ENCODE data around the gene PMF1.

Gene PMF1

DNA sequence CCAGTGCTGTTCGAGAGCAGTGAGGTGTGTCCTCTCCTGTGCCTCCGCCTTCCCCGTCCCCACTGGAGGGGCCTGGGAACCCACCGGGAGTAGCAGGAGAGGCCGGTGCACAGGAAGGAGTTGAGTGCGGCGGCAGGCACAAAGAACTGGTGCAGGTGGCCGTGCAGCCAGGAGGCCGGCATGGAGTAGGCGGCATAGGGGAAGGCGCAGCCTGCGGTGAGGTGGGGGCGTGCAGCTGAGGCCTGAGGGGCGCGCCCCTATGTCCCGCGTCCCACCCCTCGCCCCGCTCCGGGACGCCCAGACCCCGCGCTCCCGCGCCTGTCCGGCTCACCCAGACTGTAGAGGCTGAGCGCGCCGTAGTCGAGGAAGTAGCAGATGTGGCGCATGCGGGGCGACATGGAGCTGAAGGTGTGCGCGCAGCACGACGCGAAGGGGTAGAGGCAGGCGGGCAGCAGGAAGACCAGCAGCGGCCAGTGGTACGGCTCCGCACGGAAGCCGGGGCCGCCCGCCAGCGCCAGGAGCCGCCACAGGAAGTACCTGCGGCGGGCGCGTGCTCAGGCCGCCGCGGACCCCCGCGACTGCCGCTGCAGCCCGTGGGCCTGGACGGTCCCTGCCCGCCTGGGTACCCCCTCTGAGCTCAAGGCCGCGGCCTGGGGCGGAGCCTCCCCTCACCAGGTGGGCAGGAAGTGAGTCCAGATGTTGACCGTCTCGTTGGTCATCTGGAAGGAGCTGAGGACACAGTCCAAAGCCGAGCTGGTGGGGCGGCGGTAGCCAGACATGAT lies 32.8 kb downstream of the PMF1 start:
- DNase-seq (ENCODE audit: low read depth, low spot score) = no peak
- TF ChIP-seq, protein P1, sequence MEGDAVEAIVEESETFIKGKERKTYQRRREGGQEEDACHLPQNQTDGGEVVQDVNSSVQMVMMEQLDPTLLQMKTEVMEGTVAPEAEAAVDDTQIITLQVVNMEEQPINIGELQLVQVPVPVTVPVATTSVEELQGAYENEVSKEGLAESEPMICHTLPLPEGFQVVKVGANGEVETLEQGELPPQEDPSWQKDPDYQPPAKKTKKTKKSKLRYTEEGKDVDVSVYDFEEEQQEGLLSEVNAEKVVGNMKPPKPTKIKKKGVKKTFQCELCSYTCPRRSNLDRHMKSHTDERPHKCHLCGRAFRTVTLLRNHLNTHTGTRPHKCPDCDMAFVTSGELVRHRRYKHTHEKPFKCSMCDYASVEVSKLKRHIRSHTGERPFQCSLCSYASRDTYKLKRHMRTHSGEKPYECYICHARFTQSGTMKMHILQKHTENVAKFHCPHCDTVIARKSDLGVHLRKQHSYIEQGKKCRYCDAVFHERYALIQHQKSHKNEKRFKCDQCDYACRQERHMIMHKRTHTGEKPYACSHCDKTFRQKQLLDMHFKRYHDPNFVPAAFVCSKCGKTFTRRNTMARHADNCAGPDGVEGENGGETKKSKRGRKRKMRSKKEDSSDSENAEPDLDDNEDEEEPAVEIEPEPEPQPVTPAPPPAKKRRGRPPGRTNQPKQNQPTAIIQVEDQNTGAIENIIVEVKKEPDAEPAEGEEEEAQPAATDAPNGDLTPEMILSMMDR (IDR thresholded peaks at IDR 0.05; ENCODE audit: low read depth, low read length) = no peak
- H3K4me3 ChIP-seq (ENCODE audit: low read depth, low read length) = peak overlapping the region; percentile 7
- in situ Hi-C loops (cut with HindIII; ENCODE audit: low sequenced_read_pairs) = no loop called here

DNA sequence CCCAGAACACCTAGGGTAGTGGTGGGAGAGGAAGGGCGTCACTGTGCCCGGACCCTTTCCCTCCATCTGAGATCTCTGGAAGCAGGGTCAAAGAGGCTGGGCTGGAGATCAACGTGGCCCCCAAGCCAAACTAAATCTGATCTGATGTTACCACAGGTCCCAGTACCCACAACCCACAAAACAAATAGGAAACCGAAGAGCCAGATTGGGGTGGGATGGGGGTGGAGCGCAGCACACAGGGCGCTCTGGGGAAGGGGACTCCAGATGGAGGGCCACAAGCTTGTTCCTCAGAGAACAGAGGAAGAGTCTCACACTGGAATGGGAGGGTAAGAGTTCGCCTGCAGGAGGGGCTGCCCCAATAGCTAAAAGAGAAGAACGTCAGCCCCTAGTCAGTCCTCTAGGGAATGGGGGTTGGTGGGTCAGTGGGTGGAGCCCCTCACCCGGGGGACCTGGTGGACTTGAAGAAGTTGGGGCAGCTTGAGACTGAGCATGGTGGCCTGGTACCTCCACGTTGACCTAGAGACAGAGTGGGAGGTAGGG lies 33.5 kb downstream of the PMF1 start:
- H3K4me3 ChIP-seq (ENCODE audit: low read depth, low read length) = no peak overlapping the region
- TF ChIP-seq, protein P1 (IDR thresholded peaks at IDR 0.05; ENCODE audit: low read depth, low read length) = no peak
- in situ Hi-C loops (cut with HindIII; ENCODE audit: low sequenced_read_pairs) = no loop called here
- no peak for DNase-seq (ENCODE audit: low read depth, low spot score)

DNA sequence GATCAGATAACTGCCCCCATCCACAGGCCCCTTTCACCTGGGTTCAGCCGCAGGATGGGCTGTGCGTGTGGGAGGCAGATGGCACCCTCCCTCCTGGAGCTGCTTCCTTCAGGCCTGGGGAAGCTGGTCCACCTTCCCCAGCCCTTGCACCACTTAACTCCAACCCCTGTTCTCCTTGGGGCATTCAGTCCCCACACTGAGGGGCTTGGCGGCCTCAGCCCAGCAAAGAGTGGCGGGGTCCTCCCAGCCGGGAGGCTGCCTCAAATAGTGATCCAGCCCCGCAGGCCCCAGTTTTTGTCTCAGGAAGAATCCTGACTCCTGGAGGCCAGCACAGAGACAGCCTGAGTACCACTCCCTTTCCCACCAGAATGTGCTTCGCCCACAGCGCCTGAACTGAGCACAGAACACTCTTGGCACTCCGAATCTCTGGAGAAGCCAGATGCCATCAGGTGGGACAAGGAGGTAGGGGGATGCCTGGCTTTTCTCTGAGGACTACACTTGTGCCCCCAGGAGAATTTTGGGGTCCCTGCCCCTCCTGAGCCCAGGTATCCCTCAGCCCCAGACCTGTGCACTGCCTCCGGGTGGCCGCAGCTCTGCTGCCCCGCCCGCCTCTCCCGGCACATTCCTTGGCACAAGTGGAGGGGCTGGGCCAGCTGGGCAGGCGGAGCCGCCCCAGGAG lies 34.1 kb downstream of the PMF1 start:
- in situ Hi-C loops (cut with HindIII; ENCODE audit: low sequenced_read_pairs) = no loop called here

DNA sequence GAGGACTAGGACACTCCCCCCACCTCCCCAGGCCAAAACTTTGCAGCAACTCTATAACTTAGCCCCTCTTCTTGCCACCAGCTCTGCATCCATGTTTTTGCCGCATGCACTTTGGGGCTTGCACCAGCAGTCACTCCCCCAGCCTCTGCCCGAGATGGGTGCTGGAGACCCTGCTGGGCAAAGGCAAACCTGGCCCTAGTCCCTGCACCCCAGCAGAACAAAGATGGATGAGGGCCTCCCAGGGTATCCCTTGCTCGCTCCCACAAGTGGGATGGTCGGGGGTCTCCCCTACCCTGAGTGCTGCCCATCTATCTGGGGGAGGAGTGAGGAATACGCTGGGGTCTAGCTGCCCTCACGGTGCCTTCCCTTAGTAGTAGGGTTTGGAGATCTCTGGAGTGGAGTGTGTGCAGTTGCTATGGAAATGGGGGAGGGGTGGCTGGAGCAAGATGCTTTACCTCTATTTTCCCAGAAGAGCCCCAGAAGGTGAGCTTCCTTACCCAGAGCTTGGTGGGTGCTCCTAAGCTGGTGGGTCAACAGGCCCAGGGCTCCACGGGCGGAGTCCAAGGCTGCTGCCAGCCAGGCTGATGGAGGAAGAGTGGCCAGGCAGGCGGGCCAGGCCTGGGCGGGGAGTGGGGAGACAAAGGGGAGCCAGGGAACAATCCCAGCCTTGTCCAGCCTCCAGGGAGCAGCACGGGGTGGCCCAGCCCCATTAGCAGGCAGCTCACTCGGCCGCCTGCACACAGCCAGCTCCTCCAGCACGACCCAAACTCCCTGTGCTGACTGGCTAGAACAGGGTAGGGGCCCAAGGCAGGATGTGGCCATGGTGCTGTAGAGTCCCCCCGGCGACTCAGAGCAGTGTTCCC lies 34.9 kb downstream of the PMF1 start, which contains the start of gene PAQR6:
TSS of gene PAQR6 (minus strand) at position 597 of the 863 bp plus-strand sequence. CDS start 1,325 bp downstream, outside the sequence.
- DNase-seq (ENCODE audit: low read depth, low spot score) = no peak
- in situ Hi-C loops (cut with HindIII; ENCODE audit: low sequenced_read_pairs) = no loop called here
- H3K4me3 ChIP-seq (ENCODE audit: low read depth, low read length) = no peak within 1 kb of the TSS
- TF ChIP-seq, protein P1 (IDR thresholded peaks at IDR 0.05; ENCODE audit: low read depth, low read length) = no peak

More for the DNA sequence above, 34.1 kb downstream of the PMF1 start:
- TF ChIP-seq, protein P1 (IDR thresholded peaks at IDR 0.05; ENCODE audit: low read depth, low read length) = no peak
- no peak overlapping the region for H3K4me3 ChIP-seq (ENCODE audit: low read depth, low read length)
- DNase-seq (ENCODE audit: low read depth, low spot score) = no peak

DNA sequence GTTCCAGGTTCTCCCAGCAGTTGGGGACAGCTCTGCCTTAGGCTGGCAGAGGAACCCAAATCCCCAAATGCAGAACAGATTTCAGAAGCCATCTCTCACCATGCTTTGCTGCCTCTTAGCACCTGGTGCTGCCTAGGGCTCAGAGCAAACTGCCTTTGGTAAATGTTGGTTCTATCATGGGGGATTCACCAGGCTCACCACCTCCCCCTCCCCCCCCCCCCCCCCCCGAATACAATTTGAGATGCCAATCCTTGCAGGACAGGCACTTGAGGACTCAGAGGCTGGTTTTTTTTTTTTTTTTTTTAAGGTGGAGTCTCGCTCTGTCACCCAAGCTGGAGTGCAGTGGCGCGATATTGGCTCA lies 35.5 kb downstream of the PMF1 start:
- H3K4me3 ChIP-seq (ENCODE audit: low read depth, low read length) = no peak overlapping the region
- in situ Hi-C loops (cut with HindIII; ENCODE audit: low sequenced_read_pairs) = no loop called here
- TF ChIP-seq, protein P1 (IDR thresholded peaks at IDR 0.05; ENCODE audit: low read depth, low read length) = no peak
- no peak for DNase-seq (ENCODE audit: low read depth, low spot score)

DNA sequence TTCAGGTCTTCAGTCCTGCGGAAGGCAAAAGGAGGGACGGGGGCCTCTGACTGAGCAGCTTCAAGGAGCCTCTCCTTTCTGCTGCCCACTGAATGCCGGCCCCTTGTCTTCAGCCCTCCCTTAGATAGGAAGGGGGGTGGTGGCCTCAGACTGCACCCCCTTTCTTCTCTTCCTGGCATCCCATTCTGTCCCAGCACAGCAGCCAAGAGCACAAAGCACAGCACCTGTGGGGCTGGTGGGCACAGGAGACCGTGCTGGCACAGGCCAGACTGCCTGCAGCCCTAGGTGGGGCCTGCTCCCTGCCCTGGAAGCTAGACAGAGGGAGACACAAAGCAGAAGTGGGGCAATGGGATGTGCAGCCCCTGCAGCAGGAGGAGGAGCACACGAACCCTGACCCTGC lies 36.8 kb downstream of the PMF1 start:
- DNase-seq (ENCODE audit: low read depth, low spot score) = no peak
- in situ Hi-C loops (cut with HindIII; ENCODE audit: low sequenced_read_pairs) = no loop called here
- H3K4me3 ChIP-seq (ENCODE audit: low read depth, low read length) = no peak overlapping the region
- TF ChIP-seq, protein P1 (IDR thresholded peaks at IDR 0.05; ENCODE audit: low read depth, low read length) = no peak

All from astrocyte of the spinal cord (primary cell).